Right lobe of liver (tissue), 6 donors: Measurements from ENCODE around the gene RPTOR. TPM values are rescaled to one million over a fixed set of nuclear protein-coding genes. Genes with fewer than 3 reads are reported as not detected.

Experiments
- ATAC-seq, 4 donors: fragments of 200-7000 bp; cut with Tn5 transposase; one replicate each; pipeline ENCODE4 v1.9.1; 2020; ENCODE audit warnings: mild to moderate bottlenecking in 4 of 4, moderate library complexity in 4 of 4
- DNase-seq, 3 donors: peaks; one replicate each; pipeline ENCODE4 v3.0.0-alpha.2; 2020
- H3K27ac ChIP-seq, 3 donors: fragments of 200-600 bp; one replicate each; pipeline ENCODE4 v1.8.0; 2022
- H3K27me3 ChIP-seq, 2 donors: fragments of 200-600 bp; one replicate each; pipeline ENCODE4 v1.8.0; 2022
- H3K36me3 ChIP-seq, 4 donors: fragments of 200-600 bp; sonication (generic) in 1 of 4; one replicate each; pipeline versions ENCODE4 v1.5.1 to v1.8.0; 2017 to 2022; ENCODE audit warnings: control low read depth in 1 of 4
- H3K4me1 ChIP-seq, 4 donors: fragments of 200-600 bp; sonication (generic) in 1 of 4; one replicate each; pipeline versions ENCODE4 v1.5.1 to v1.8.0; 2017 to 2022; ENCODE audit warnings: control low read depth in 1 of 4
- H3K4me3 ChIP-seq, 3 donors: fragments of 200-600 bp; one replicate each; pipeline ENCODE4 v1.8.0; 2022
- H3K9me3 ChIP-seq, 4 donors: fragments of 200-600 bp; sonication (generic) in 1 of 4; one replicate each; pipeline versions ENCODE4 v1.5.1 to v1.8.0; 2017 to 2022; ENCODE audit warnings: control low read depth in 1 of 4
- POLR2A ChIP-seq: fragments of 450-650 bp; IDR thresholded peaks from one replicate; pipeline ENCODE4 v1.6.1; 2017; ENCODE audit warnings: antibody characterized with exemption, mild to moderate bottlenecking
- WGBS: methylation state at CpG from one replicate; pipeline ENCODE4 v1.1.6; 2018; ENCODE audit warnings: low coverage, low lambda C conversion rate; ENCODE audit not compliant: insufficient coverage; ENCODE audit errors: missing lambda C conversion rate; 5-methylcytosine and 5-hydroxymethylcytosine counted together
- intact Hi-C, 2 donors: fragments of 100-400 bp; cut with DNase I; formaldehyde crosslinking; loops; one replicate each; pipeline versions ENCODE4 v1.11.2 to v1.14.1; 2022
- total RNA-seq, 6 experiments: library from RNA; depleted of rRNA in 2 of 6; stranded (reverse); fragments of >200 nt in 2 of 6; fragmentation: NEBNext Ultra II Directional in 3 of 6; extraction: Animal tissue kit (Norgen Biotek cat#: 25700) in 3 of 6; gene quantifications; one replicate each; pipeline versions ENCODE4 v1.1.0 to v1.2.4, GENCODE V29; 2016 to 2023
- TF ChIP-seq, protein P1 (sequence below), 4 donors: fragments of 200-600 bp in 3 of 4; fragments of 450-650 bp in 1 of 4; IDR thresholded peaks; one replicate each; pipeline versions ENCODE4 v1.5.1 to v1.8.0; 2016 to 2022; ENCODE audit warnings: antibody characterized with exemption in 4 of 4, mild to moderate bottlenecking in 2 of 4
- donor health status: DM: no; HTN: yes; CAD: no.
- donor health status: DM: no; HTN: no; CAD: no.
- donor health status: DM: no; HTN: no; CAD: no.
- donor health status: DM: no; HTN: yes; CAD: no.
- donor health status: DM: no; HTN: yes; CAD: no.

Gene RPTOR
- total RNA-seq, 6 experiments from 2014 or later = 13.1 to 24.0 (median 15.5) TPM

GRCh38 chr17:80631142-80632045, 86.8 kb downstream of the RPTOR start:
- DNase-seq (no peak), ATAC-seq (peak in 2 of 4 donors; percentile 13 to 20)
- WGBS = 91% methylated on average over 5 of the region's 10 CpGs
- no peaks in the 10 kb centered on the region for H3K27me3 ChIP-seq
- intact Hi-C loops = no loop called here
- no peaks in the 10 kb centered on the region for H3K9me3 ChIP-seq
- no peak overlapping the region for H3K4me3 ChIP-seq
- no peak overlapping the region for H3K27ac ChIP-seq
- no peaks in the 10 kb centered on the region for H3K36me3 ChIP-seq
- no peaks in the 10 kb centered on the region for H3K4me1 ChIP-seq
- TF ChIP-seq, protein P1, sequence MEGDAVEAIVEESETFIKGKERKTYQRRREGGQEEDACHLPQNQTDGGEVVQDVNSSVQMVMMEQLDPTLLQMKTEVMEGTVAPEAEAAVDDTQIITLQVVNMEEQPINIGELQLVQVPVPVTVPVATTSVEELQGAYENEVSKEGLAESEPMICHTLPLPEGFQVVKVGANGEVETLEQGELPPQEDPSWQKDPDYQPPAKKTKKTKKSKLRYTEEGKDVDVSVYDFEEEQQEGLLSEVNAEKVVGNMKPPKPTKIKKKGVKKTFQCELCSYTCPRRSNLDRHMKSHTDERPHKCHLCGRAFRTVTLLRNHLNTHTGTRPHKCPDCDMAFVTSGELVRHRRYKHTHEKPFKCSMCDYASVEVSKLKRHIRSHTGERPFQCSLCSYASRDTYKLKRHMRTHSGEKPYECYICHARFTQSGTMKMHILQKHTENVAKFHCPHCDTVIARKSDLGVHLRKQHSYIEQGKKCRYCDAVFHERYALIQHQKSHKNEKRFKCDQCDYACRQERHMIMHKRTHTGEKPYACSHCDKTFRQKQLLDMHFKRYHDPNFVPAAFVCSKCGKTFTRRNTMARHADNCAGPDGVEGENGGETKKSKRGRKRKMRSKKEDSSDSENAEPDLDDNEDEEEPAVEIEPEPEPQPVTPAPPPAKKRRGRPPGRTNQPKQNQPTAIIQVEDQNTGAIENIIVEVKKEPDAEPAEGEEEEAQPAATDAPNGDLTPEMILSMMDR (IDR thresholded peaks at IDR 0.05) = no peak
- TF ChIP-seq POLR2A = no peak

DNA sequence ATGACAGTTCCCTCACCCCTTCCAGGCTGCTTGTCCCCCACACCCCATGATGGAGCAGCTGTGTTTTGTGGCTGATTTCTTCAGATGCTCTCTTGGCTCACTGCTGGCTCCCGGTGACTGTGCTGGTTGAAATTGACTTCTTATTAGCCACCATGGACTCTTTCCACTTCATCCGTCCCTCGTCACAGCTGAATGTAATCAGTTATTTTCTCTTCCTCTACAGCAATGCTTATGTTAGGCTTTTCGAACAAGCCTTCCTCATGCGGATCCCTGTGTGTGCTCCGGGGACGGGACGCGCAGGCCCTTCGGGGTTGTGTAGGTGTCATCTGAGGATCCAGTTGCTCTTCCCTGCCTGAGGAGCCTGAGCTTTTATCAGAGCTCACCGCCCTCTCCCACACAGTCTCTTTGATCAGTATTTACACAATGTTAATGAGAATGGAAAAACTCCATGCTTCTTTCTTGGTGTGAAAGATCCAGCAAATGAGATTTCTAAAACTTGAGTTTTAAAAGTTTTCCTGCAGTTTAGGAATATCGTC, 87.5 kb downstream of the RPTOR start:
- Histone ChIP-seq H3K4me1 (no peaks in the 10 kb centered on the region), H3K36me3 (no peaks in the 10 kb centered on the region), H3K4me3 (no peak overlapping the region), H3K27me3 (no peaks in the 10 kb centered on the region), H3K27ac (no peak overlapping the region), H3K9me3 (no peaks in the 10 kb centered on the region)
- intact Hi-C loops = no loop called here
- no peak for TF ChIP-seq POLR2A
- TF ChIP-seq, protein P1 (IDR thresholded peaks at IDR 0.05) = no peak
- DNase-seq (no peak), ATAC-seq (peak in 2 of 4 donors; percentile 18 to 46)
- WGBS = 80% methylated on average over 12 of the region's 12 CpGs

GRCh38 chr17:80633207-80633606, 88.6 kb downstream of the RPTOR start:
- H3K4me1 ChIP-seq = no peaks in the 10 kb centered on the region
- H3K27me3 ChIP-seq = no peaks in the 10 kb centered on the region
- intact Hi-C loops = no loop called here
- no peak overlapping the region for H3K4me3 ChIP-seq
- 96% methylated on average over 8 of the region's 19 CpGs for WGBS
- H3K36me3 ChIP-seq = no peaks in the 10 kb centered on the region
- ATAC-seq (no peak), DNase-seq (no peak)
- TF ChIP-seq, protein P1 (IDR thresholded peaks at IDR 0.05) = no peak
- TF ChIP-seq POLR2A = no peak
- H3K9me3 ChIP-seq = no peaks in the 10 kb centered on the region
- no peak overlapping the region for H3K27ac ChIP-seq

DNA sequence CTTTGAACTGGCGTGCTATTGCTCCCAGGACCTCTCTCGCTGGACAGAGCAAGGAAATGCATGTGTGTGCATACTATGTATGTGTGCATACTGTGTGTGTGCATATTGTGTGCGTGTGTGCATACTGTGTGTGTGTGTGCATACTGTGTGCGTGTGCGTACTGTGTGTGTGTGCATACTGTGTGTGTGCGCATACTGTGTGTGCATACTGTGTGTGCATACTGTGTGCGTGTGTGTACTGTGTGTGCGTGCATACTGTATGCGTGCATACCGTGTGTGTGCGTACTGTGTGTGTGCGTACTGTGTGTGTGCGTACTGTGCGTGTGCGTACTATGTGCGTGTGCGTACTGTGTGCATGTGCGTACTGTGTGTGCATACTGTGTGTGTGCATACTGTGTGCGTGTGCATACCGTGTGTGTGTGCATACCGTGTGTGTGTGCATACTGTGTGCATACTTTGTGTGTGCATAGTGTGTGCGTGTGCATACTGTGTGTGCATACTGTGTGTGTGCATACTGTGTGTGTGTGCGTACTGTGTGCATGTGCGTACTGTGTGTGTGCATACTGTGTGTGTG, 89.4 kb downstream of the RPTOR start:
- Histone ChIP-seq H3K4me3 (no peak overlapping the region), H3K27ac (no peak overlapping the region), H3K4me1 (no peaks in the 10 kb centered on the region), H3K27me3 (no peaks in the 10 kb centered on the region), H3K9me3 (no peaks in the 10 kb centered on the region), H3K36me3 (no peaks in the 10 kb centered on the region)
- DNase-seq (no peak), ATAC-seq (no peak)
- no peak for TF ChIP-seq POLR2A
- TF ChIP-seq, protein P1 (IDR thresholded peaks at IDR 0.05) = no peak
- intact Hi-C loops = no loop called here
- WGBS = 84% methylated on average over 23 of the region's 24 CpGs
